SK-N-SH (cell line): ENCODE results near the gene CTF1. TPM values are rescaled to one million over a fixed set of nuclear protein-coding genes. Genes with fewer than 3 reads are reported as not detected.

Experiments
- CTCF ChIA-PET: fragments of 300-600, 350-600 bp; formaldehyde crosslinking; extraction: SDS; loops from one replicate; lab custom pipeline; 2021; lab: Yijun Ruan, JAX
- POLR2A ChIA-PET: fragments of 350-600 bp; sonication (Branson Sonifier 250); formaldehyde crosslinking; extraction: SDS; loops from one replicate; lab custom pipeline; 2020; ENCODE audit warnings: antibody characterized with exemption, inconsistent platforms; lab: Yijun Ruan, JAX
- DNase-seq: peaks from one replicate; pipeline ENCODE4 v3.0.0; 2012
- H2AFZ ChIP-seq: fragments of 200-600 bp; sonication (generic); 2 replicates; pipeline ENCODE4 v1.8.1; 2016; ENCODE audit warnings: antibody characterized with exemption, mild to moderate bottlenecking, low read depth
- H3F3A ChIP-seq: fragments of 200-600 bp; sonication (generic); replicated peaks from 2 replicates; pipeline ENCODE3; 2016; ENCODE audit warnings: antibody characterized with exemption, mild to moderate bottlenecking; ENCODE audit not compliant: insufficient read depth
- H3K27ac ChIP-seq, 2 experiments: fragments of 200-500 bp in 1 of 2; fragments of 200-600 bp in 1 of 2; sonication (Bioruptor generic) in 1 of 2; sonication (generic), shearing (Covaris generic) in 1 of 2; 2 replicates each; pipeline versions ENCODE4 v1.5.1 to v1.6.1; 2014 to 2016; ENCODE audit warnings: low read depth in 2 of 2, inconsistent platforms in 1 of 2, low read length in 1 of 2, mild to moderate bottlenecking in 1 of 2, mixed read lengths in 1 of 2
- H3K27me3 ChIP-seq: fragments of 200-600 bp; sonication (generic), shearing (Covaris generic); 2 replicates; pipeline ENCODE4 v1.6.1; 2016; ENCODE audit warnings: mixed run types; ENCODE audit not compliant: insufficient read depth
- H3K36me3 ChIP-seq, 2 experiments: fragments of 200-500 bp in 1 of 2; fragments of 200-600 bp in 1 of 2; sonication (Bioruptor generic) in 1 of 2; sonication (generic) in 1 of 2; replicated peaks in 1 of 2; 2 replicates each; pipeline versions ENCODE3 to v1.5.1; 2014 to 2016; ENCODE audit warnings: low read length in 1 of 2, mild to moderate bottlenecking in 1 of 2; ENCODE audit not compliant: insufficient read depth in 2 of 2, control insufficient read depth in 1 of 2
- H3K4me1 ChIP-seq, 2 experiments: fragments of 200-500 bp in 1 of 2; fragments of 200-600 bp in 1 of 2; sonication (Bioruptor generic) in 1 of 2; sonication (generic), shearing (Covaris generic) in 1 of 2; 2 replicates each; pipeline versions ENCODE4 v1.5.1 to v1.6.1; 2014 to 2016; ENCODE audit warnings: low read depth in 1 of 2, low read length in 1 of 2, mixed run types in 1 of 2; ENCODE audit not compliant: insufficient read depth in 2 of 2, control insufficient read depth in 1 of 2
- H3K4me2 ChIP-seq: fragments of 200-600 bp; sonication (generic), shearing (Covaris generic); 2 replicates; pipeline ENCODE4 v1.6.1; 2017; ENCODE audit warnings: mixed run types
- H3K4me3 ChIP-seq, 2 experiments: fragments of 200-500 bp in 1 of 2; fragments of 200-600 bp in 1 of 2; sonication (Bioruptor generic) in 1 of 2; sonication (generic), shearing (Covaris generic) in 1 of 2; 2 replicates each; pipeline versions ENCODE4 v1.5.1 to v1.8.1; 2014 to 2016; ENCODE audit warnings: low read depth in 2 of 2, inconsistent platforms in 1 of 2, low read length in 1 of 2, mild to moderate bottlenecking in 1 of 2, mixed read lengths in 1 of 2, moderate library complexity in 1 of 2
- H3K79me2 ChIP-seq: fragments of 200-600 bp; sonication (generic); 2 replicates; pipeline ENCODE4 v1.8.1; 2017; ENCODE audit warnings: mild to moderate bottlenecking; ENCODE audit not compliant: insufficient read depth
- H3K9ac ChIP-seq: fragments of 200-600 bp; sonication (generic); 2 replicates; pipeline ENCODE4 v1.6.1; 2017; ENCODE audit warnings: mixed run types
- H3K9me2 ChIP-seq: fragments of 200-600 bp; sonication (generic); 2 replicates; pipeline ENCODE4 v1.6.1; 2017; ENCODE audit warnings: mixed run types
- H3K9me3 ChIP-seq: fragments of 200-600 bp; sonication (generic); 2 replicates; pipeline ENCODE4 v1.6.1; 2017; ENCODE audit warnings: mixed run types, mild to moderate bottlenecking, moderate library complexity
- H4K20me1 ChIP-seq: fragments of 200-600 bp; sonication (generic); 2 replicates; pipeline ENCODE4 v1.6.1; 2017; ENCODE audit warnings: mild to moderate bottlenecking, mixed run types; ENCODE audit not compliant: insufficient read depth
- FOSL2 ChIP-seq: IDR thresholded peaks from 2 replicates; pipeline ENCODE4 v1.4.0; 2012; ENCODE audit warnings: low read depth, mild to moderate bottlenecking, moderate library complexity, borderline replicate concordance
- JUND ChIP-seq: IDR thresholded peaks from 2 replicates; pipeline ENCODE4 v1.4.0; 2012
- POLR2AphosphoS5 ChIP-seq: IDR thresholded peaks from 2 replicates; pipeline ENCODE4 v1.6.1; 2012; ENCODE audit warnings: low read depth, low read length
- TEAD4 ChIP-seq: IDR thresholded peaks from 2 replicates; pipeline ENCODE4 v1.4.0; 2012; ENCODE audit warnings: mild to moderate bottlenecking, borderline replicate concordance; ENCODE audit not compliant: insufficient read depth
- YY1 ChIP-seq: IDR thresholded peaks from 2 replicates; pipeline ENCODE4 v1.4.0; 2012; ENCODE audit warnings: low read depth, mild to moderate bottlenecking
- WGBS: methylation state at CpG from one replicate; pipeline ENCODE4 v1.1.6; 2017; ENCODE audit warnings: low lambda C conversion rate; 5-methylcytosine and 5-hydroxymethylcytosine counted together
- polyA plus RNA-seq, 3 experiments: library from polyadenylated mRNA; depleted of rRNA; stranded (reverse); fragments of >200 nt; gene quantifications; 2 replicates each; pipeline ENCODE4 v1.2.3, GENCODE V29; 2012
- TF ChIP-seq, protein P1 (sequence below): IDR thresholded peaks from 2 replicates; pipeline ENCODE4 v1.4.0; 2012; ENCODE audit warnings: low read depth, borderline replicate concordance
- TF ChIP-seq, protein P2 (sequence below): fragments of 200-600 bp; sonication (generic); IDR thresholded peaks from 2 replicates; pipeline ENCODE4 v1.6.1; 2017; ENCODE audit warnings: antibody characterized with exemption, mild to moderate bottlenecking, moderate library complexity

The CTF1 gene
- polyA plus RNA-seq, 1 of the 3 experiments (the other 2 are of a cell fraction), result 45.7 TPM

DNA sequence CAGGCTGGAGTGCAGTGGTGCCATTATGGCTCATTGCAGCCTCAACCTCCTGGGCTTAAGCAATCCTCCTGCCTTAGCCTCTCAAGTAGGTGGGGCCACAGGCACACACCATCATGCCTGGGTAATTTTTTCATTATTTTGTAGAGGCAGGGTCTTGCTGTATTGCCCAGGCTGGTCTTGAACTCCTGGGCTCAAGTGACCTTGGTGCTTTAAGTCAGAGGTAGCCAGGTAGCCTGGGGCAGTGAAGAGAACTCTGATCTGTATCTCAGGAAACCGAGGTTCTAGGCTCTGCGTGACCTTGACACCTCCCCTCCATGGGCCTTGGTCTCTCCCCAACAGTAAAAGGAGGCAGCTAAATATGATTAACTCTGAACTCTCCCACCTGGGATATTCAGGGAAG, 3.4 kb downstream of the CTF1 start (continued):
- TF ChIP-seq, protein P1, sequence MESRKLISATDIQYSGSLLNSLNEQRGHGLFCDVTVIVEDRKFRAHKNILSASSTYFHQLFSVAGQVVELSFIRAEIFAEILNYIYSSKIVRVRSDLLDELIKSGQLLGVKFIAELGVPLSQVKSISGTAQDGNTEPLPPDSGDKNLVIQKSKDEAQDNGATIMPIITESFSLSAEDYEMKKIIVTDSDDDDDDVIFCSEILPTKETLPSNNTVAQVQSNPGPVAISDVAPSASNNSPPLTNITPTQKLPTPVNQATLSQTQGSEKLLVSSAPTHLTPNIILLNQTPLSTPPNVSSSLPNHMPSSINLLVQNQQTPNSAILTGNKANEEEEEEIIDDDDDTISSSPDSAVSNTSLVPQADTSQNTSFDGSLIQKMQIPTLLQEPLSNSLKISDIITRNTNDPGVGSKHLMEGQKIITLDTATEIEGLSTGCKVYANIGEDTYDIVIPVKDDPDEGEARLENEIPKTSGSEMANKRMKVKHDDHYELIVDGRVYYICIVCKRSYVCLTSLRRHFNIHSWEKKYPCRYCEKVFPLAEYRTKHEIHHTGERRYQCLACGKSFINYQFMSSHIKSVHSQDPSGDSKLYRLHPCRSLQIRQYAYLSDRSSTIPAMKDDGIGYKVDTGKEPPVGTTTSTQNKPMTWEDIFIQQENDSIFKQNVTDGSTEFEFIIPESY, result no peak
- TF ChIP-seq TEAD4, result no peak
- no peak for TF ChIP-seq FOSL2
- no peak for TF ChIP-seq POLR2AphosphoS5

DNA sequence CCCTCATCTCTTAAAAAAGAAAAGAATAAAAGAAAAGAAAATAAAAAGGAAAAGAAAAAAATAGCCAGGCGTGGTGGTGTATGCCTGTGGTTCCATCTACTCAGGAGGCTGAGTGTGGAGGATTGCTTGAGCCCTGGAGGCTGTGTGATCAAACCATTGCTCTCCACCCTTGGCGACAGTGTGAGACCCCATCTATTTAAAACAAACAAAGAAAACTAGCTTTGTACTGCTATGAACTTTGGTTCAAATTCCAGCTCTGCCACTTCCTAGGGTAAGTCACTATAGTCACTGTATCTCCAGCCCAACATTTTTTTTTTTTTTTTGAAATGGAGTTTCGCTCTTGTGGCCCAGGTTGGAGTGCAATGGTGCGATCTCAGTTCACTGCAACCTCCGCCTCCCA, 4.2 kb downstream of the CTF1 start:
- ChIA-PET POLR2A (no interaction called here), CTCF (interaction anchor here (0.8 to 4.6 kb wide), 6 partner anchors 14 to 95 kb away, joined by 3 to 74 read pairs (median 4); no protein-coding TSS in a partner anchor)
- Histone ChIP-seq H3K9ac (no peak overlapping the region), H3K27me3 (no peaks in the 10 kb centered on the region), H3K4me2 (no peak overlapping the region), H4K20me1 (no peaks in the 10 kb centered on the region), H3K9me2 (no peaks in the 10 kb centered on the region), H2AFZ (no peak overlapping the region), H3F3A (peaks cover 24% of the 10 kb centered on the region), H3K4me1 (peaks cover 12 to 21% of the 10 kb centered on the region in 2 experiments; a peak in 3 of 4 replicates), H3K36me3 (no peaks in the 10 kb centered on the region), H3K9me3 (no peaks in the 10 kb centered on the region), H3K4me3 (no peak overlapping the region), H3K27ac (no peak overlapping the region), H3K79me2 (peaks cover 4% of the 10 kb centered on the region; the same call in 1 of the 2 replicates)
- 98% methylated on average over 5 of the region's 5 CpGs for WGBS
- no peak for TF ChIP-seq YY1
- DNase-seq, result no peak

DNA sequence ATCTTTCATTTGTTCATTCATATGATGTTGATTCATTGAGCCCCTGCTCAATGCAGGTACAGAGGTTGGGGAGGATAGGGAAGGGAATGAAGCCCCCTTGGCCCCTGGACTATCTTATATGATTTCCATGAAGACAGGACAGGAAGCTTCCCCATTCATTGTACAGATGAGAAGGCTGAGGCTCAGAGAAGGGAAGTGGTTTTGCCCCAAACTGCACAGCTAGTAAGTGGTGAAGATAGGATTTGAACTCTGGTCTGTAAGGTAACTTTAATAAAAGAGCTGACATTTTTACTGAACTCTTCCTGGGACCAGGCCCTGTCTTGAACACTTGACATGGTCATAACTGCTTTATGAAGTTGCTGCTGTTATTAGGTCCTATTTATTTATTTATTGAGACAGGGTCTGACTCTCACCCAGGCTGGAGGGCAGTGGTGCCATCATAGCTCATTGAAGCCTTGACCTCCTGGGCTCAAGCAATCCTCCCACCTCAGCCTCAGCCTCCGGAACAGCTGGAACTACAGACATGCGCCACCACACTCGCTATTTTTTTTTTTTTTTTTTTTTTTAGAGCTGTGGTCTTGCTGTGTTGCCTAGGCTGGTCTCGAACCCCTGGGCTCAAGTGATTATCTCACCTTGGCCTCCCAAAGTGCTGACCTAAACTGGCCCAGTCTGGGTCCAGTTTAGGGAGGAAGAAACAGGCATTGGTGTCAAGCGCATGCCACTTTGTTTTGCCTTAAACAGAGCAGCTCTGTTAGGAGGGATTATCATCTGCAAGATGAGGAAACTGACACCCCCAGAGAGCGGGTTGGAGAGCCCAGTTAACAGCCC, 5.0 kb downstream of the CTF1 start:
- no peak for DNase-seq
- no peak overlapping the region for H2AFZ ChIP-seq

More for the DNA sequence above, 5.0 kb downstream of the CTF1 start:
- peaks cover 4% of the 10 kb centered on the region; the same call in 1 of the 2 replicates for H3K79me2 ChIP-seq
- CTCF ChIA-PET, result interaction anchor here (0.6 to 4.6 kb wide), 24 partner anchors 8 to 789 kb away, joined by 3 to 74 read pairs (median 4); partner anchors contain the start of gene BCL7C
- POLR2A ChIA-PET, result interaction anchor here (0.6 to 1.7 kb wide), 8 partner anchors 17 to 199 kb away, joined by 3 to 8 read pairs (median 3); no protein-coding TSS in a partner anchor
- no peaks in the 10 kb centered on the region for H3K9me2 ChIP-seq
- H3K27ac ChIP-seq, result peak overlapping the region in 1 of 2 experiments; percentile 31; a peak in 1 of 4 replicates
- 77% methylated on average over 4 of the region's 6 CpGs for WGBS
- peak overlapping the region; percentile 35 to 36; a peak in 2 of 4 replicates for H3K4me3 ChIP-seq
- no peaks in the 10 kb centered on the region for H3K36me3 ChIP-seq
- H4K20me1 ChIP-seq, result no peaks in the 10 kb centered on the region
- H3K27me3 ChIP-seq, result no peaks in the 10 kb centered on the region
- no peaks in the 10 kb centered on the region for H3K9me3 ChIP-seq
- peaks cover 5 to 14% of the 10 kb centered on the region in 2 experiments; a peak in 2 of 4 replicates for H3K4me1 ChIP-seq
- H3K9ac ChIP-seq, result no peak overlapping the region
- H3K4me2 ChIP-seq, result peak overlapping the region; percentile 39; the same call in 1 of the 2 replicates
- peaks cover 16% of the 10 kb centered on the region for H3F3A ChIP-seq
- TF ChIP-seq, protein P2, sequence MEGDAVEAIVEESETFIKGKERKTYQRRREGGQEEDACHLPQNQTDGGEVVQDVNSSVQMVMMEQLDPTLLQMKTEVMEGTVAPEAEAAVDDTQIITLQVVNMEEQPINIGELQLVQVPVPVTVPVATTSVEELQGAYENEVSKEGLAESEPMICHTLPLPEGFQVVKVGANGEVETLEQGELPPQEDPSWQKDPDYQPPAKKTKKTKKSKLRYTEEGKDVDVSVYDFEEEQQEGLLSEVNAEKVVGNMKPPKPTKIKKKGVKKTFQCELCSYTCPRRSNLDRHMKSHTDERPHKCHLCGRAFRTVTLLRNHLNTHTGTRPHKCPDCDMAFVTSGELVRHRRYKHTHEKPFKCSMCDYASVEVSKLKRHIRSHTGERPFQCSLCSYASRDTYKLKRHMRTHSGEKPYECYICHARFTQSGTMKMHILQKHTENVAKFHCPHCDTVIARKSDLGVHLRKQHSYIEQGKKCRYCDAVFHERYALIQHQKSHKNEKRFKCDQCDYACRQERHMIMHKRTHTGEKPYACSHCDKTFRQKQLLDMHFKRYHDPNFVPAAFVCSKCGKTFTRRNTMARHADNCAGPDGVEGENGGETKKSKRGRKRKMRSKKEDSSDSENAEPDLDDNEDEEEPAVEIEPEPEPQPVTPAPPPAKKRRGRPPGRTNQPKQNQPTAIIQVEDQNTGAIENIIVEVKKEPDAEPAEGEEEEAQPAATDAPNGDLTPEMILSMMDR, result 0 out of 2 replicates have a peak, but pooled peaks have one; percentile 5
- TF ChIP-seq JUND (no peak), TEAD4 (no peak)
